Endothelial cell of umbilical vein (primary cell): ENCODE measurements around the gene KPNB1. TPM values are rescaled to one million over a fixed set of nuclear protein-coding genes. Genes with fewer than 3 reads are reported as not detected.

ENCODE experiments used
- BruUV-seq: library from RNA; stranded (reverse); fragments of 400-500 nt; replicated peaks from 2 replicates; lab custom pipeline; 2021; lab: Mats Ljungman, UMichigan
- CTCF ChIA-PET: fragments of 300-600, 350-600 bp; sonication (Branson Sonifier 250); formaldehyde crosslinking; loops from one replicate; lab custom pipeline; 2021; ENCODE audit warnings: antibody characterized with exemption, inconsistent platforms; lab: Charles Lee
- POLR2A ChIA-PET: fragments of 300-600, 350-600 bp; sonication (Branson Sonifier 250); formaldehyde crosslinking; loops from one replicate; lab custom pipeline; 2021; ENCODE audit warnings: antibody characterized with exemption, inconsistent platforms; lab: Charles Lee
- DNase-seq: peaks from one replicate; pipeline ENCODE4 v3.0.0-alpha.2; 2011; ENCODE audit warnings: low read depth, low spot score
- FAIRE-seq: peaks from 2 replicates; lab custom pipeline; 2011; peaks lifted over from hg19 to GRCh38; lab: Jason Lieb, UNC
- H2AFZ ChIP-seq: 2 replicates; pipeline ENCODE4 v1.6.0; 2012; ENCODE audit warnings: low read depth, low read length, control low read depth, inconsistent platforms
- H3K27ac ChIP-seq: 2 replicates; pipeline ENCODE4 v1.5.1; 2011; ENCODE audit warnings: low read depth, mild to moderate bottlenecking, control low read depth, low read length, moderate library complexity; ENCODE audit not compliant: insufficient read depth
- H3K27me3 ChIP-seq, 2 experiments: 2 replicates each; pipeline versions ENCODE4 v1.6.0 to v1.6.1; 2011; ENCODE audit warnings: low read length in 2 of 2, mixed read lengths in 1 of 2; ENCODE audit not compliant: control insufficient read depth in 2 of 2, insufficient read depth in 2 of 2
- H3K36me3 ChIP-seq, 2 experiments: 2 replicates in 1 of 2; 3 replicates in 1 of 2; pipeline ENCODE4 v1.5.1; 2011; ENCODE audit warnings: low read length in 2 of 2, mild to moderate bottlenecking in 1 of 2, moderate library complexity in 1 of 2; ENCODE audit not compliant: control insufficient read depth in 2 of 2, insufficient read depth in 2 of 2; ENCODE audit errors: extremely low read depth in 1 of 2
- H3K4me1 ChIP-seq: 3 replicates; pipeline ENCODE4 v1.5.1; 2011; ENCODE audit warnings: mild to moderate bottlenecking, low read length; ENCODE audit not compliant: control insufficient read depth, insufficient read depth; ENCODE audit errors: extremely low read depth
- H3K4me2 ChIP-seq: 2 replicates; pipeline ENCODE4 v1.6.1; 2011; ENCODE audit warnings: low read length, control low read depth, mixed read lengths; ENCODE audit not compliant: insufficient read depth
- H3K4me3 ChIP-seq, 3 experiments: fragments of 200-600 bp in 1 of 3; sonication (generic), shearing (Covaris generic) in 1 of 3; replicated peaks in 1 of 3; 2 replicates each; pipeline ENCODE4 v1.5.1; 2011 to 2016; ENCODE audit warnings: control low read depth in 3 of 3, low read length in 3 of 3, mild to moderate bottlenecking in 2 of 3, inconsistent platforms in 1 of 3, low read depth in 1 of 3, moderate library complexity in 1 of 3; ENCODE audit not compliant: insufficient read depth in 1 of 3
- H3K79me2 ChIP-seq: 2 replicates; pipeline ENCODE4 v1.6.0; 2012; ENCODE audit warnings: low read length, inconsistent platforms; ENCODE audit not compliant: control insufficient read depth, insufficient read depth
- H3K9ac ChIP-seq: replicated peaks from 2 replicates; pipeline ENCODE3; 2011; ENCODE audit warnings: low read length, control low read depth; ENCODE audit not compliant: insufficient read depth; ENCODE audit errors: extremely low read depth
- H3K9me1 ChIP-seq: replicated peaks from 3 replicates; pipeline ENCODE4 v1.6.0; 2011; ENCODE audit warnings: mild to moderate bottlenecking, low read length; ENCODE audit not compliant: control insufficient read depth, insufficient read depth; ENCODE audit errors: extremely low read depth
- H3K9me3 ChIP-seq: replicated peaks from 2 replicates; pipeline ENCODE4 v1.5.1; 2012; ENCODE audit warnings: low read length, inconsistent platforms; ENCODE audit not compliant: control insufficient read depth, insufficient read depth
- H4K20me1 ChIP-seq: replicated peaks from 2 replicates; pipeline ENCODE3; 2011; ENCODE audit warnings: mild to moderate bottlenecking, low read length; ENCODE audit not compliant: control insufficient read depth, insufficient read depth; ENCODE audit errors: extremely low read depth
- EZH2 ChIP-seq: IDR thresholded peaks from 2 replicates; pipeline ENCODE4 v1.6.1; 2012; ENCODE audit warnings: borderline replicate concordance, low read depth, mild to moderate bottlenecking, moderate library complexity, low read length, inconsistent platforms; ENCODE audit not compliant: severe bottlenecking
- FOS ChIP-seq: IDR thresholded peaks from 2 replicates; pipeline ENCODE4 v1.6.1; 2011; ENCODE audit warnings: mild to moderate bottlenecking, low read length, moderate library complexity, borderline replicate concordance; ENCODE audit not compliant: insufficient read depth
- GATA2 ChIP-seq: IDR thresholded peaks from 2 replicates; pipeline ENCODE4 v1.7.0; 2011; ENCODE audit warnings: low read depth, mild to moderate bottlenecking, moderate library complexity, mixed read lengths, low read length; ENCODE audit not compliant: insufficient read length, insufficient read depth
- JUN ChIP-seq: IDR thresholded peaks from 2 replicates; pipeline ENCODE4 v1.6.1; 2011; ENCODE audit warnings: borderline replicate concordance, low read depth; ENCODE audit not compliant: insufficient read length, insufficient read depth
- MYC ChIP-seq: IDR thresholded peaks from one replicate; pipeline ENCODE4 v1.6.1; 2011; ENCODE audit warnings: mild to moderate bottlenecking, low read depth, low read length
- POLR2A ChIP-seq: IDR thresholded peaks from 2 replicates; pipeline ENCODE4 v1.6.1; 2012; ENCODE audit warnings: low read depth, mild to moderate bottlenecking, control low read depth, low read length
- POLR2AphosphoS5 ChIP-seq: IDR thresholded peaks from 2 replicates; pipeline ENCODE4 v1.6.1; 2012; ENCODE audit warnings: low read depth, mild to moderate bottlenecking, control low read depth, low read length, moderate library complexity; ENCODE audit not compliant: insufficient read depth
- dilution Hi-C: fragments of 300-500 bp; cut with MboI; formaldehyde crosslinking; loops from one replicate; pipeline ENCODE4 v1.15.0; 2019; ENCODE audit warnings: low sequenced_read_pairs; ENCODE audit not compliant: extremely low pct_ligation_motif_present
- intact Hi-C: fragments of 100-400 bp; cut with micrococcal nuclease; formaldehyde crosslinking; loops from one replicate; pipeline ENCODE4 v1.10.0; 2022
- polyA plus RNA-seq, 4 experiments: library from polyadenylated mRNA; depleted of rRNA in 3 of 4; stranded (reverse) in 3 of 4; unstranded in 1 of 4; fragments of >200 nt; gene quantifications; 2 replicates each; pipeline versions ENCODE4 v1.2.1 to v1.2.3, GENCODE V29; 2011 to 2012; ENCODE audit warnings: missing spikeins in 1 of 4
- total RNA-seq: library from RNA; stranded (reverse); gene quantifications from 2 replicates; pipeline ENCODE4 v1.2.3, GENCODE V29; 2021
- TF ChIP-seq, protein P1 (sequence below), 2 donors: IDR thresholded peaks; 1 replicate in 1 of 2; 2 replicates in 1 of 2; pipeline ENCODE4 v1.5.1; 2011; ENCODE audit warnings: low read length in 2 of 2, mild to moderate bottlenecking in 2 of 2, moderate library complexity in 2 of 2, control low read depth in 1 of 2, inconsistent platforms in 1 of 2, low read depth in 1 of 2; ENCODE audit not compliant: insufficient read depth in 1 of 2; ENCODE audit errors: extremely low read depth in 1 of 2
- TF ChIP-seq, protein P2 (sequence below): IDR thresholded peaks from 2 replicates; pipeline ENCODE4 v1.6.1; 2011; ENCODE audit not compliant: insufficient read depth, insufficient read length

KPNB1 gene
- total and polyA plus RNA-seq, 2 donors (not counting 3 experiments of a cell fraction or from before 2014, with no cell fraction given) = 119 to 495 TPM

- Histone ChIP-seq H3K36me3 (no peaks in the 10 kb centered on the region), H3K9me3 (no peaks in the 10 kb centered on the region), H3K27me3 (peaks cover 14 to 21% of the 10 kb centered on the region in 2 experiments), H3K9ac (no peak overlapping the region), H2AFZ (no peak overlapping the region), H3K4me1 (no peaks in the 10 kb centered on the region), H4K20me1 (no peaks in the 10 kb centered on the region), H3K4me2 (no peak overlapping the region), H3K9me1 (no peaks in the 10 kb centered on the region), H3K4me3 (no peak overlapping the region), H3K27ac (no peak overlapping the region), H3K79me2 (no peaks in the 10 kb centered on the region)
- intact Hi-C loops (no loop called here), dilution Hi-C loops (no loop called here)
- ChIA-PET POLR2A (no interaction called here), CTCF (no interaction called here)
- FAIRE-seq (no peak), DNase-seq (no peak)
- TF ChIP-seq JUN (no peak), FOS (no peak), POLR2A (no peak), GATA2 (no peak), MYC (no peak), POLR2AphosphoS5 (no peak), EZH2 (no peak)
- TF ChIP-seq, protein P1, sequence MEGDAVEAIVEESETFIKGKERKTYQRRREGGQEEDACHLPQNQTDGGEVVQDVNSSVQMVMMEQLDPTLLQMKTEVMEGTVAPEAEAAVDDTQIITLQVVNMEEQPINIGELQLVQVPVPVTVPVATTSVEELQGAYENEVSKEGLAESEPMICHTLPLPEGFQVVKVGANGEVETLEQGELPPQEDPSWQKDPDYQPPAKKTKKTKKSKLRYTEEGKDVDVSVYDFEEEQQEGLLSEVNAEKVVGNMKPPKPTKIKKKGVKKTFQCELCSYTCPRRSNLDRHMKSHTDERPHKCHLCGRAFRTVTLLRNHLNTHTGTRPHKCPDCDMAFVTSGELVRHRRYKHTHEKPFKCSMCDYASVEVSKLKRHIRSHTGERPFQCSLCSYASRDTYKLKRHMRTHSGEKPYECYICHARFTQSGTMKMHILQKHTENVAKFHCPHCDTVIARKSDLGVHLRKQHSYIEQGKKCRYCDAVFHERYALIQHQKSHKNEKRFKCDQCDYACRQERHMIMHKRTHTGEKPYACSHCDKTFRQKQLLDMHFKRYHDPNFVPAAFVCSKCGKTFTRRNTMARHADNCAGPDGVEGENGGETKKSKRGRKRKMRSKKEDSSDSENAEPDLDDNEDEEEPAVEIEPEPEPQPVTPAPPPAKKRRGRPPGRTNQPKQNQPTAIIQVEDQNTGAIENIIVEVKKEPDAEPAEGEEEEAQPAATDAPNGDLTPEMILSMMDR (IDR thresholded peaks at IDR 0.05; ENCODE audit: extremely low read depth in 1 of 2, insufficient read depth in 1 of 2, low read depth in 1 of 2, low read length in 2 of 2) = no peak
- TF ChIP-seq, protein P2, sequence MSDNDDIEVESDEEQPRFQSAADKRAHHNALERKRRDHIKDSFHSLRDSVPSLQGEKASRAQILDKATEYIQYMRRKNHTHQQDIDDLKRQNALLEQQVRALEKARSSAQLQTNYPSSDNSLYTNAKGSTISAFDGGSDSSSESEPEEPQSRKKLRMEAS = no peak
- no TSS peak for BruUV-seq
Observed at GRCh38 chr17:47727704-47728036, 78.0 kb downstream of the KPNB1 start.
